GM12878 (cell line): ENCODE data around the gene NT5C2. TPM values are rescaled to one million over a fixed set of nuclear protein-coding genes. Genes with fewer than 3 reads are reported as not detected.

Experiments used
- ATAC-seq: fragments of 200-7000 bp; cut with Tn5 transposase; 3 replicates; pipeline ENCODE4 v1.9.1; 2020; ENCODE audit warnings: mild to moderate bottlenecking, moderate library complexity
- BruUV-seq: library from RNA; stranded (reverse); fragments of 400-500 nt; replicated peaks from 2 replicates; lab custom pipeline; 2021; lab: Mats Ljungman, UMichigan
- CTCF ChIA-PET: fragments of 300-600 bp; sonication (Branson Sonifier 250); formaldehyde crosslinking; extraction: SDS; loops from one replicate; lab custom pipeline; 2021; ENCODE audit warnings: inconsistent platforms; lab: Yijun Ruan, JAX
- POLR2A ChIA-PET: fragments of 350-600 bp; formaldehyde crosslinking; extraction: SDS; loops from one replicate; lab custom pipeline; 2021; ENCODE audit warnings: inconsistent platforms; lab: Charles Lee
- RAD21 ChIA-PET: fragments of 300-600 bp; sonication (Branson Sonifier 250); formaldehyde crosslinking; loops from one replicate; lab custom pipeline; 2023; ENCODE audit warnings: antibody characterized with exemption; ENCODE audit not compliant: unreplicated experiment; lab: Charles Lee
- SMC1A ChIA-PET: fragments of 300-600 bp; sonication (Branson Sonifier 250); formaldehyde crosslinking; loops from one replicate; lab custom pipeline; 2023; ENCODE audit not compliant: unreplicated experiment, uncharacterized antibody; lab: Charles Lee
- DNase-seq: peaks from one replicate; pipeline ENCODE4 v3.0.0-alpha.2; 2011; ENCODE audit warnings: low read depth, low spot score
- FAIRE-seq: peaks from 3 replicates; lab custom pipeline; 2011; peaks lifted over from hg19 to GRCh38; lab: Jason Lieb, UNC
- H2AFZ ChIP-seq: 2 replicates; pipeline ENCODE4 v1.6.0; 2011; ENCODE audit warnings: low read depth, low read length, control low read depth; ENCODE audit not compliant: control insufficient read depth
- H3K27ac ChIP-seq: 2 replicates; pipeline ENCODE4 v1.5.1; 2011; ENCODE audit warnings: control low read depth; ENCODE audit not compliant: control insufficient read depth, insufficient read depth
- H3K27me3 ChIP-seq, 2 experiments: replicated peaks in 1 of 2; 2 replicates each; pipeline versions ENCODE4 v1.6.0 to v1.6.1; 2011; ENCODE audit warnings: low read length in 1 of 2; ENCODE audit not compliant: control insufficient read depth in 2 of 2, insufficient read depth in 2 of 2
- H3K36me3 ChIP-seq, 2 experiments: 2 replicates each; pipeline ENCODE4 v1.5.1; 2011; ENCODE audit warnings: low read length in 1 of 2; ENCODE audit not compliant: control insufficient read depth in 2 of 2, insufficient read depth in 2 of 2
- H3K4me1 ChIP-seq: 2 replicates; pipeline ENCODE4 v1.6.1; 2011; ENCODE audit warnings: mild to moderate bottlenecking, low read length, moderate library complexity, mixed read lengths; ENCODE audit not compliant: control insufficient read depth, insufficient read depth
- H3K4me2 ChIP-seq: 2 replicates; pipeline ENCODE4 v1.6.0; 2011; ENCODE audit warnings: control low read depth; ENCODE audit not compliant: control insufficient read depth, insufficient read depth
- H3K4me3 ChIP-seq: fragments of 200-600 bp; sonication (generic); 2 replicates; pipeline ENCODE4 v1.5.1; 2016
- H3K79me2 ChIP-seq: 2 replicates; pipeline ENCODE4 v1.6.0; 2011; ENCODE audit warnings: low read length; ENCODE audit not compliant: control insufficient read depth, insufficient read depth
- H3K9ac ChIP-seq: 2 replicates; pipeline ENCODE4 v1.8.0; 2011; ENCODE audit warnings: low read length, control low read depth, mixed read lengths; ENCODE audit not compliant: control insufficient read depth, insufficient read depth
- H3K9me3 ChIP-seq: replicated peaks from 3 replicates; pipeline ENCODE4 v1.5.1; 2011; ENCODE audit warnings: mild to moderate bottlenecking, low read length; ENCODE audit not compliant: control insufficient read depth, insufficient read depth
- H4K20me1 ChIP-seq: 2 replicates; pipeline ENCODE4 v1.6.0; 2011; ENCODE audit not compliant: control insufficient read depth, insufficient read depth
- ATF3 ChIP-seq: IDR thresholded peaks from 2 replicates; pipeline ENCODE4 v1.6.1; 2011; ENCODE audit warnings: low read depth, mild to moderate bottlenecking, low read length, moderate library complexity, borderline replicate concordance; ENCODE audit errors: extremely low read depth
- BHLHE40 ChIP-seq, 2 experiments: fragments of 450-650 bp in 1 of 2; IDR thresholded peaks; 2 replicates each; pipeline ENCODE4 v1.6.1; 2011 to 2017; ENCODE audit warnings: low read depth in 2 of 2, borderline replicate concordance in 1 of 2, improper control_type of control experiment in 1 of 2, low read length in 1 of 2, mild to moderate bottlenecking in 1 of 2
- CBX5 ChIP-seq: sonication (generic); IDR thresholded peaks from 2 replicates; pipeline ENCODE4 v1.6.1; 2016; ENCODE audit warnings: low read depth, moderate library complexity, mild to moderate bottlenecking, inconsistent platforms
- CTCF ChIP-seq, 3 experiments: IDR thresholded peaks in 2 of 3; conservative IDR thresholded peaks in 1 of 3; 2 replicates each; pipeline ENCODE4 v1.5.1; 2011; ENCODE audit warnings: low read depth in 3 of 3, low read length in 3 of 3, mild to moderate bottlenecking in 3 of 3, control low read depth in 2 of 3, moderate library complexity in 2 of 3, inconsistent platforms in 1 of 3, mixed read lengths in 1 of 3; ENCODE audit not compliant: control insufficient read depth in 2 of 3, insufficient read depth in 1 of 3; ENCODE audit errors: extremely low read depth in 1 of 3
- CUX1 ChIP-seq: IDR thresholded peaks from 2 replicates; pipeline ENCODE4 v1.6.1; 2012; ENCODE audit warnings: improper control_type of control experiment, low read depth, low read length; ENCODE audit not compliant: insufficient replicate concordance
- IRF4 ChIP-seq: IDR thresholded peaks from 2 replicates; pipeline ENCODE4 v1.6.1; 2011; ENCODE audit warnings: low read depth, low read length
- MEF2B ChIP-seq: fragments of 450-650 bp; IDR thresholded peaks from 2 replicates; pipeline ENCODE4 v1.6.1; 2018; ENCODE audit warnings: mild to moderate bottlenecking, moderate library complexity; ENCODE audit not compliant: partially characterized antibody, poor library complexity, severe bottlenecking
- PRDM15 ChIP-seq: fragments of 450-650 bp; formaldehyde crosslinking; IDR thresholded peaks from 2 replicates; pipeline ENCODE4 v1.4.0; 2020; ENCODE audit warnings: mild to moderate bottlenecking, moderate library complexity
- SREBF1 ChIP-seq: IDR thresholded peaks from 2 replicates; pipeline ENCODE4 v1.6.1; 2012; ENCODE audit warnings: mild to moderate bottlenecking, low read length
- TARDBP ChIP-seq: IDR thresholded peaks from 2 replicates; pipeline ENCODE4 v1.6.1; 2016; ENCODE audit warnings: borderline replicate concordance
- WGBS: methylation state at CpG from one replicate; pipeline ENCODE4 v1.1.6; 2016; ENCODE audit warnings: low lambda C conversion rate; ENCODE audit not compliant: insufficient replicate concordance, insufficient coverage; ENCODE audit errors: missing lambda C conversion rate; 5-methylcytosine and 5-hydroxymethylcytosine counted together
- in situ Hi-C: fragments of 300-500 bp; cut with MboI; formaldehyde crosslinking; loops from 9 replicates; pipeline ENCODE4 v1.14.3; 2018; ENCODE audit warnings: mixed read lengths
- intact Hi-C: fragments of 100-400 bp; cut with micrococcal nuclease; formaldehyde crosslinking; loops from one replicate; pipeline ENCODE4 v1.14.2; 2022; ENCODE audit not compliant: unreplicated experiment
- polyA plus RNA-seq, 11 experiments: library from polyadenylated mRNA; depleted of rRNA in 4 of 11; unstranded in 6 of 11; stranded (reverse) in 5 of 11; fragments of >200 nt; fragmentation: Nextera tagmentation in 4 of 11; fragmentation: Illumina TruSeq in 1 of 11; extraction: Ambion mirVana in 4 of 11; extraction: Trizol in 1 of 11; gene quantifications; 1 replicate in 1 of 11; 2 replicates in 10 of 11; pipeline versions ENCODE4 v1.2.1 to v1.2.3, GENCODE V29; 2011 to 2016; ENCODE audit warnings: inconsistent platforms in 2 of 11, missing spikeins in 2 of 11, low read depth in 1 of 11
- total RNA-seq, 4 experiments: library from RNA; depleted of rRNA in 3 of 4; stranded (reverse); fragments of >200 nt in 3 of 4; fragmentation: Illumina TruSeq in 1 of 4; extraction: Trizol in 1 of 4; gene quantifications; 2 replicates each; pipeline versions ENCODE4 v1.2.1 to v1.2.3, GENCODE V29; 2013 to 2021

Gene NT5C2
- total and polyA plus RNA-seq, 10 of the 15 experiments (the other 5 are each of a cell fraction or from before 2014, with no cell fraction given) = 15.8 to 70.1 (median 56.0) TPM

GRCh38 chr10:103078676-103079075 lies 114.4 kb downstream of the NT5C2 start:
- H3K27ac ChIP-seq = no peak overlapping the region
- H2AFZ ChIP-seq = no peak overlapping the region
- no TSS peak for BruUV-seq
- ATAC-seq (no peak), FAIRE-seq (no peak), DNase-seq (no peak)
- WGBS = 85% methylated on average over 12 of the region's 14 CpGs
- H3K79me2 ChIP-seq = no peaks in the 10 kb centered on the region
- no peaks in the 10 kb centered on the region for H4K20me1 ChIP-seq
- ChIA-PET SMC1A (interaction anchor here (1.4 kb wide), 1 partner anchor 24 kb away, joined by 3 read pairs; no protein-coding TSS in a partner anchor), CTCF (interaction anchor here (0.8 to 1.1 kb wide), 3 partner anchors 10 to 255 kb away, joined by 3 to 4 read pairs (median 3); no protein-coding TSS in a partner anchor), POLR2A (no interaction called here), RAD21 (no interaction called here)
- intact Hi-C loops = no loop called here
- no peaks in the 10 kb centered on the region for H3K36me3 ChIP-seq
- no peak overlapping the region for H3K9ac ChIP-seq
- no peaks in the 10 kb centered on the region for H3K9me3 ChIP-seq
- H3K4me3 ChIP-seq = no peak overlapping the region
- in situ Hi-C loops = loop anchor here (10.0 kb wide), 1 partner anchor 166 kb away; the partner anchor contains the start of gene RPEL1
- no peaks in the 10 kb centered on the region for H3K27me3 ChIP-seq
- H3K4me1 ChIP-seq = no peaks in the 10 kb centered on the region
- H3K4me2 ChIP-seq = no peak overlapping the region
- TF ChIP-seq CTCF (IDR thresholded peaks at IDR 0.05 in 2 of 3, conservative IDR thresholded peaks at IDR 0.05 in 1 of 3; ENCODE audit: control insufficient read depth in 2 of 3, extremely low read depth in 1 of 3, insufficient read depth in 1 of 3, low read depth in 3 of 3, low read length in 3 of 3) = no peak
- no peak for TF ChIP-seq CBX5
- no peak for TF ChIP-seq TARDBP
- TF ChIP-seq CUX1 = no peak
- TF ChIP-seq PRDM15 (CRISPR knock-in tag) = no peak
- TF ChIP-seq MEF2B = no peak
- no peak for TF ChIP-seq IRF4
- TF ChIP-seq BHLHE40 (IDR thresholded peaks at IDR 0.05; ENCODE audit: borderline replicate concordance in 1 of 2, low read depth in 2 of 2, low read length in 1 of 2) = no peak
- TF ChIP-seq ATF3 = no peak
- TF ChIP-seq SREBF1 = no peak
